Activated naive CD4-positive, alpha-beta T cell treated with anti-CD3 and anti-CD28 coated beads, Interleukin-2, amount 50 U/mL, for 72 hours (primary cell): ENCODE measurements around the gene NIPAL3. TPM values are rescaled to one million over a fixed set of nuclear protein-coding genes. Genes with fewer than 3 reads are reported as not detected.
A peak's percentile ranks its signal among the peaks of the same experiment; 100 is the strongest.

Experiments
- ATAC-seq, 2 donors: fragments of 150-1000 bp; cut with Tn5 transposase; 2 replicates each; pipeline ENCODE4 v1.10.0; 2021; ENCODE audit warnings: mild to moderate bottlenecking in 2 of 2, moderate library complexity in 2 of 2
- DNase-seq, 2 donors: peaks; one replicate each; pipeline ENCODE4 v3.0.0; 2021 to 2022; ENCODE audit warnings: low spot score in 2 of 2
- H3K27ac Mint-ChIP-seq, 2 donors: one replicate each; pipeline ENCODE4 v1.8.0; 2022; ENCODE audit warnings: mild to moderate bottlenecking in 2 of 2, mixed read lengths in 2 of 2
- H3K36me3 Mint-ChIP-seq, 2 donors: one replicate each; pipeline ENCODE4 v1.8.0; 2022; ENCODE audit warnings: mixed read lengths in 2 of 2
- H3K9me3 Mint-ChIP-seq, 2 donors: one replicate each; pipeline ENCODE4 v1.8.0; 2022; ENCODE audit warnings: mixed read lengths in 2 of 2
- total RNA-seq, 2 donors: library from RNA; stranded (reverse); gene quantifications; one replicate each; pipeline ENCODE4 v1.2.3, GENCODE V29; 2022

NIPAL3 gene
- total RNA-seq: 10 to 100 TPM; 40.7 to 66.1 TPM

- peaks cover 22 to 23% of the 10 kb centered on the region in 2 donors for H3K36me3 Mint-ChIP-seq
- DNase-seq (peak; percentile 96 to 99), ATAC-seq (peak; percentile 92 to 93)
- H3K27ac Mint-ChIP-seq: peak within 1 kb of the TSS; percentile 96 to 97
- no peaks in the 10 kb centered on the region for H3K9me3 Mint-ChIP-seq
Observed at GRCh38 chr1:24415334-24415909, at the start of gene NIPAL3. Gene NIPAL3, plus strand, starts transcription at chr1:24415802. Its CDS starts 3,746 bp downstream, at chr1:24419548.

DNA sequence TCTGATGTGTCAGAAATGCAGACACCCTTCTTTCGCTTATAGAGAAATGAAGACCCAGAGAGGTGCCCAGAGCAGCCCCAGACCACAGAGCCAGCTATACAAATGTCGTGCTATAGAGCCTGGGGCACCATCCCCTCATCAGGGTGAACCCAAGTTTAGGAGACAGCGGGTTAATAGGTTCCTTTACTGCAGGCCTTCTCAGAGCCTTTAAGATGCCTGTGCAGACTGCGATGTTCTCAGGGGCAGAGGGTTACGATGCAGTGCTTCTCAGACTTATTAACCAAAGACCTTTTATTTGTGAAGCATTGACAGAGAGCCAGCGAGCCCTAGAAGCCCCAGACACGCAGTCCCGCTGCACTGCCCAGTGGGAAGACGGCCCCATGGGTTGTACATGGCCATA, 48.9 kb upstream of the NIPAL3 start:
- Mint-ChIP-seq H3K9me3 (no peaks in the 10 kb centered on the region), H3K27ac (peak overlapping the region in 1 of 2 donors; percentile 23), H3K36me3 (peaks cover 0 to 5% of the 10 kb centered on the region in 2 donors)
- DNase-seq: no peak
- no peak for ATAC-seq

GRCh38 chr1:24369199-24369598, 46.4 kb upstream of the NIPAL3 start:
- ATAC-seq: no peak
- Mint-ChIP-seq H3K9me3 (no peaks in the 10 kb centered on the region), H3K36me3 (no peaks in the 10 kb centered on the region)

GRCh38 chr1:24369801-24370200, 45.8 kb upstream of the NIPAL3 start:
- H3K27ac Mint-ChIP-seq: no peak overlapping the region
- no peaks in the 10 kb centered on the region for H3K36me3 Mint-ChIP-seq
- H3K9me3 Mint-ChIP-seq: no peaks in the 10 kb centered on the region
- ATAC-seq (no peak), DNase-seq (no peak)

More at GRCh38 chr1:24369199-24369598, 46.4 kb upstream of the NIPAL3 start:
- no peak for DNase-seq
- H3K27ac Mint-ChIP-seq: no peak overlapping the region

GRCh38 chr1:24373044-24373443, 42.6 kb upstream of the NIPAL3 start:
- ATAC-seq: peak in 1 of 2 donors; percentile 24

GRCh38 chr1:24373710-24374109, 41.9 kb upstream of the NIPAL3 start:
- no peaks in the 10 kb centered on the region for H3K9me3 Mint-ChIP-seq
- DNase-seq (no peak), ATAC-seq (no peak)
- H3K36me3 Mint-ChIP-seq: no peaks in the 10 kb centered on the region
- peak overlapping the region in 1 of 2 donors; percentile 5 for H3K27ac Mint-ChIP-seq

More at GRCh38 chr1:24373044-24373443, 42.6 kb upstream of the NIPAL3 start:
- no peak overlapping the region for H3K27ac Mint-ChIP-seq
- H3K9me3 Mint-ChIP-seq: no peaks in the 10 kb centered on the region
- H3K36me3 Mint-ChIP-seq: no peaks in the 10 kb centered on the region
- no peak for DNase-seq

GRCh38 chr1:24374891-24375786, 40.5 kb upstream of the NIPAL3 start:
- ATAC-seq: no peak
- H3K36me3 Mint-ChIP-seq: no peaks in the 10 kb centered on the region
- no peaks in the 10 kb centered on the region for H3K9me3 Mint-ChIP-seq
- no peak for DNase-seq
- peak overlapping the region in 1 of 2 donors; percentile 25 for H3K27ac Mint-ChIP-seq

DNA sequence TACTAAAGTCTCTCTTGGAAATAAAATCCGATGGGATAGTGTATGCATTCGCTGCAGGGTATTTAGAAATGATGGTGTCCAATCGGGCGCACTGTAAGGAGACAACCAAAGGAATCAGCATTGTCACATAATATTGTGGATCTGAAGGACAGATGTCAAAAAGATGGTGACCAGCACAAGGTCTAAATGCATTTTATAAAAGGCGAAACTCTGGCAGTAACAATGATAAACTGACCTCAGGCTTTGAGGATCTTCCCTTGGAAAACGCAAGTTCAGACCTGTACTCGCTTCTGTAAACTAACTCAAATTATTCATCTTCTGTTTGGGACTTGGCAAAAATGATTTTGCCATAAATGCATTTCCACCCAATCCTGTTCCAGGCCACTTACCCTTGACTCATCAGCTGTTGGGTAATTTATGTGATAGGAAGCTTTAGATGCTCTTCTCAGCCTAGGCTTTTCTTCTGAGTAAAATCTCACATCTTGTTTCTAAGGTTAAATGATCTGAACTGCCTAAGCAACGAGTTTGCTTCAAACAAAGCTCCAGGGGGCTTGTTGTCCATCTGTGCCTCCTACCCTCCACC, 35.8 kb upstream of the NIPAL3 start:
- no peaks in the 10 kb centered on the region for H3K9me3 Mint-ChIP-seq
- ATAC-seq (no peak), DNase-seq (no peak)
- H3K27ac Mint-ChIP-seq: no peak overlapping the region
- peaks cover 0 to 5% of the 10 kb centered on the region in 2 donors for H3K36me3 Mint-ChIP-seq

GRCh38 chr1:24380508-24380907, 35.1 kb upstream of the NIPAL3 start:
- DNase-seq: no peak
- Mint-ChIP-seq H3K36me3 (peaks cover 0 to 5% of the 10 kb centered on the region in 2 donors), H3K27ac (no peak overlapping the region), H3K9me3 (no peaks in the 10 kb centered on the region)
- no peak for ATAC-seq

- H3K9me3 Mint-ChIP-seq: no peaks in the 10 kb centered on the region
- peaks cover 0 to 5% of the 10 kb centered on the region in 2 donors for H3K36me3 Mint-ChIP-seq
- ATAC-seq (no peak), DNase-seq (no peak)
- H3K27ac Mint-ChIP-seq: no peak overlapping the region
Observed at GRCh38 chr1:24381256-24381655, 34.3 kb upstream of the NIPAL3 start.

DNA sequence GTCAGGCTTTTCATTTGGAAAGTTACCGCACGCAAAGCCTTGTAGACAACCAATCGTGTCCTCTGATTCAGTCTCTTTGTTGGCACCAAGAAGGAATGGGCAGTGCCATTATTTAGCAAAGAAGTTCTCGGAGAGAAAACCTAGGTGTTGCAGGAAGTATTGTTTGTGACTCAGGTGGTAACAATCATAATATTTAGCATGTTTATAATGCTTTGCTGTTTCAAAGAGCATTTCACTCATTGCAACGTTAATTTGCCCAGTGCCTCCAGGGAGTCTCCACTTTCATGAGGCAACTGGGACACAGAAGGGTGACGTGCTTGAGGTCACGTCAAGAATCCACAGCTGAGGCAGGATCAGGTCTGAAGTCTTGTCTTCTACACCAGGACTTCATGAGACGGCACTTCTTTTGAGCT, 33.4 kb upstream of the NIPAL3 start:
- ATAC-seq (no peak), DNase-seq (no peak)
- Mint-ChIP-seq H3K9me3 (no peaks in the 10 kb centered on the region), H3K27ac (no peak overlapping the region), H3K36me3 (peaks cover 5 to 9% of the 10 kb centered on the region in 2 donors)

GRCh38 chr1:24383381-24383940, 32.1 kb upstream of the NIPAL3 start:
- no peaks in the 10 kb centered on the region for H3K9me3 Mint-ChIP-seq
- H3K27ac Mint-ChIP-seq: no peak overlapping the region
- DNase-seq (no peak), ATAC-seq (no peak)
- H3K36me3 Mint-ChIP-seq: peaks cover 5 to 9% of the 10 kb centered on the region in 2 donors

DNA sequence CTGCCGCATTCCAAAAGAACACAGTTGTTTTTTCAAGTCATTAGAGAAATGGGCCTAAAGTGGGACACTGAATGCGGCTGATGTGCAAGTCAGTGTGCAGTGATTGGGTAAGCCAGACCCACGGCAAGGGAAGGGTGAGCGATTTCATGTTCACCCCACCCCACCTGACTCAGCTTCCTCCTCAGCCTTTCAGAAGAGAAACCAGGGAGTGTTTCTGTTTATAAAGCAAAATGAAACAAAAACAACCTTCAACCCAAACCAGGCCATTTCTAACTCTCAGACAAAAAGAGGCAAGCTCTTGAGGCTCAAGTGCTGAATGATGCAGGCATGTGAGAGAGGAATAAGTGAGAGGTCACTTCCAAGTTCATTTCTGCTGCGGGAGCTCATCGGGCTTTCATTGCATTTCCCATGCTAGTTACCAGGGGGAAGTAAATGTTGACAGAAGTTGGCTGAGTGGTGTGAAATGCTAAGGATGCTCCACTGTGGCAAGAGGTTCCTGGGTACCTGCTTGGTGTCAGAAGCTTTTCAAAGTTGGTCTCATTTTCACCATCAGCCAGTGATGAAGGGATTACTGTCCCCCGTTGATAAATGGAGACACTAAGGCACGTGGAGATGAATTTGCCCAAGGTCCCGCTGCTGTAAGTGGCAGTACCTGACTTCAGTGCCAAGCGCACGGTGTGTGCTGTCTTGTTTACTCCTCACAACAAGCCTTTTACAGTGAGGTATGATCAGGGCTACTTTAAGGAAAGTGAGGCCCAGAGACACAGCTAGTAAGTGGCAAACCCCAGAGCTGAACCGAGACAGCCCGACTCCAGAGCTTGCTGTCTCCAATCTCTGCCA, 31.1 kb upstream of the NIPAL3 start:
- peak in 1 of 2 donors; percentile 50 for DNase-seq
- Mint-ChIP-seq H3K9me3 (no peaks in the 10 kb centered on the region), H3K27ac (peak overlapping the region in 1 of 2 donors; percentile 79), H3K36me3 (peaks cover 6 to 9% of the 10 kb centered on the region in 2 donors)
- ATAC-seq: peak; percentile 71 to 88

- peak in 1 of 2 donors; percentile 50 for DNase-seq
- peaks cover 9 to 13% of the 10 kb centered on the region in 2 donors for H3K36me3 Mint-ChIP-seq
Observed at GRCh38 chr1:24385160-24385940, 30.3 kb upstream of the NIPAL3 start.

DNA sequence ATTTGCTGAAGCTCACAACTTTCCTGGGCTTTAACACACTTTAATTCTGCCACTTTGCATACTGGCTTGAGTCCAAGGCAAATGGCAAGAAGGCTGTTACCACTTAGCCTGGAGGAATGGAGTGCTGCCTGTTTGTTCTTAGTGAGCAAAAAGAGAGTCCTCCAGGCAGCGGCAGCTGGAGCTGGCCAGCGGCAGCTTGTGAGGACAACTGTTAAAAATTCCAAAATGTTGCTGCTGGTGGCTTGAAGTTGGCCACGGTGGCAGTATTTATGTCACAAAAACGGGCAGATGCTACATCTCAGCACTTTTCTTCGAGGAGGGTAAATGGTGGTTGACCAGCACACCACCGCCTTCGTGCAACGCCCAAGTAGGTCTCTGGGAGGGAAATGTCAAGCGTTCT, 29.4 kb upstream of the NIPAL3 start:
- no peaks in the 10 kb centered on the region for H3K9me3 Mint-ChIP-seq
- H3K27ac Mint-ChIP-seq: no peak overlapping the region
- peaks cover 9 to 13% of the 10 kb centered on the region in 2 donors for H3K36me3 Mint-ChIP-seq
- DNase-seq: no peak
- no peak for ATAC-seq

More at GRCh38 chr1:24385160-24385940, 30.3 kb upstream of the NIPAL3 start:
- Mint-ChIP-seq H3K9me3 (no peaks in the 10 kb centered on the region), H3K27ac (no peak overlapping the region)
- ATAC-seq: peak; percentile 72 to 82
